H1 (cell line): Measurements from ENCODE around the gene ADGRL3. TPM values are rescaled to one million over a fixed set of nuclear protein-coding genes. Genes with fewer than 3 reads are reported as not detected.

Experiments used
- CTCF ChIA-PET: fragments of 300-600 bp; sonication (Branson Sonifier 250); formaldehyde crosslinking; loops from one replicate; lab custom pipeline; 2021; ENCODE audit not compliant: partially characterized antibody; lab: Charles Lee
- POLR2A ChIA-PET: fragments of 300-600 bp; sonication (Branson Sonifier 250); formaldehyde crosslinking; loops from one replicate; lab custom pipeline; 2021; ENCODE audit warnings: inconsistent platforms; ENCODE audit not compliant: partially characterized antibody; lab: Charles Lee
- DNase-seq, 2 experiments: peaks; one replicate each; pipeline versions ENCODE4 v3.0.0 to v3.0.0-alpha.2; 2010 to 2022; ENCODE audit warnings: low spot score in 2 of 2, low read depth in 1 of 2, mixed read lengths in 1 of 2
- FAIRE-seq: peaks from 2 replicates; lab custom pipeline; 2011; peaks lifted over from hg19 to GRCh38; lab: Jason Lieb, UNC
- H2AFZ ChIP-seq: 2 replicates; pipeline ENCODE4 v1.8.1; 2012; ENCODE audit warnings: low read length, inconsistent platforms
- H2AK5ac ChIP-seq: 2 replicates; pipeline ENCODE4 v1.6.1; 2013; ENCODE audit warnings: low read depth, low read length
- H2BK120ac ChIP-seq: replicated peaks from 2 replicates; pipeline ENCODE3; 2013; ENCODE audit warnings: low read depth, low read length, inconsistent platforms
- H2BK12ac ChIP-seq: 2 replicates; pipeline ENCODE4 v1.6.1; 2013; ENCODE audit warnings: low read depth, low read length
- H2BK15ac ChIP-seq: 2 replicates; pipeline ENCODE4 v1.6.1; 2013; ENCODE audit warnings: low read length
- H2BK20ac ChIP-seq: 2 replicates; pipeline ENCODE4 v1.6.1; 2013; ENCODE audit warnings: low read length
- H2BK5ac ChIP-seq: 2 replicates; pipeline ENCODE4 v1.6.1; 2013; ENCODE audit warnings: low read depth, low read length
- H3K14ac ChIP-seq: 2 replicates; pipeline ENCODE4 v1.6.1; 2013; ENCODE audit warnings: inconsistent platforms; ENCODE audit not compliant: insufficient read length
- H3K18ac ChIP-seq: 2 replicates; pipeline ENCODE4 v1.6.1; 2013; ENCODE audit warnings: low read length; ENCODE audit errors: extremely low read depth
- H3K23ac ChIP-seq: 2 replicates; pipeline ENCODE4 v1.6.1; 2013; ENCODE audit warnings: inconsistent platforms; ENCODE audit not compliant: insufficient read length
- H3K23me2 ChIP-seq: 2 replicates; pipeline ENCODE4 v1.6.1; 2013; ENCODE audit warnings: low read depth, low read length
- H3K27ac ChIP-seq: 2 replicates; pipeline ENCODE4 v1.6.1; 2011; ENCODE audit warnings: low read depth, low read length, inconsistent platforms
- H3K27me3 ChIP-seq, 4 experiments: replicated peaks in 1 of 4; 1 replicate in 1 of 4; 2 replicates in 3 of 4; pipeline versions ENCODE4 v1.6.1 to v1.8.1; 2011 to 2013; ENCODE audit warnings: low read length in 3 of 4, mild to moderate bottlenecking in 3 of 4, inconsistent platforms in 2 of 4, mixed read lengths in 2 of 4, moderate library complexity in 1 of 4; ENCODE audit not compliant: control insufficient read depth in 3 of 4, insufficient read depth in 3 of 4; ENCODE audit errors: extremely low read depth in 1 of 4
- H3K36me3 ChIP-seq, 4 experiments: 2 replicates each; pipeline versions ENCODE4 v1.6.1 to v1.8.1; 2011 to 2013; ENCODE audit warnings: mild to moderate bottlenecking in 4 of 4, low read length in 3 of 4, moderate library complexity in 2 of 4, control low read depth in 1 of 4, inconsistent platforms in 1 of 4; ENCODE audit not compliant: insufficient read depth in 4 of 4, control insufficient read depth in 2 of 4
- H3K4ac ChIP-seq: replicated peaks from 2 replicates; pipeline ENCODE3; 2013; ENCODE audit warnings: low read length, low read depth, mixed read lengths, inconsistent platforms; ENCODE audit not compliant: insufficient read length
- H3K4me1 ChIP-seq, 4 experiments: replicated peaks in 1 of 4; 1 replicate in 1 of 4; 2 replicates in 3 of 4; pipeline versions ENCODE4 v1.6.1 to v1.8.1; 2011 to 2013; ENCODE audit warnings: low read length in 3 of 4, inconsistent platforms in 2 of 4, mixed read lengths in 1 of 4; ENCODE audit not compliant: insufficient read depth in 4 of 4, control insufficient read depth in 3 of 4
- H3K4me2 ChIP-seq, 2 experiments: 2 replicates each; pipeline versions ENCODE4 v1.6.1 to v1.8.1; 2011 to 2013; ENCODE audit warnings: low read depth in 2 of 2, low read length in 2 of 2, control low read depth in 1 of 2, inconsistent platforms in 1 of 2, mild to moderate bottlenecking in 1 of 2; ENCODE audit not compliant: insufficient read depth in 1 of 2
- H3K4me3 ChIP-seq, 4 experiments: fragments of 200-600, 300-600 bp in 1 of 4; sonication (generic), shearing (Covaris generic), sonication (Bioruptor Twin) in 1 of 4; 2 replicates each; pipeline versions ENCODE4 v1.5.1 to v1.8.1; 2011 to 2016; ENCODE audit warnings: low read length in 4 of 4, low read depth in 3 of 4, control low read depth in 2 of 4, inconsistent platforms in 2 of 4, mild to moderate bottlenecking in 2 of 4, mixed read lengths in 1 of 4, moderate library complexity in 1 of 4; ENCODE audit not compliant: insufficient read depth in 2 of 4; ENCODE audit errors: extremely low read depth in 1 of 4
- H3K56ac ChIP-seq: replicated peaks from 2 replicates; pipeline ENCODE3; 2013; ENCODE audit warnings: low read depth, mild to moderate bottlenecking, mixed read lengths, low read length, inconsistent platforms; ENCODE audit not compliant: insufficient read length
- H3K79me1 ChIP-seq: 2 replicates; pipeline ENCODE4 v1.6.1; 2013; ENCODE audit warnings: low read depth, low read length, control low read depth
- H3K79me2 ChIP-seq, 2 experiments: 2 replicates each; pipeline versions ENCODE4 v1.6.1 to v1.8.1; 2012 to 2013; ENCODE audit warnings: low read length in 2 of 2, mild to moderate bottlenecking in 2 of 2, inconsistent platforms in 1 of 2; ENCODE audit not compliant: insufficient read depth in 2 of 2, control insufficient read depth in 1 of 2
- H3K9ac ChIP-seq, 4 experiments: replicated peaks in 1 of 4; 1 replicate in 1 of 4; 2 replicates in 3 of 4; pipeline versions ENCODE4 v1.6.1 to v1.8.1; 2011 to 2013; ENCODE audit warnings: low read depth in 3 of 4, low read length in 3 of 4, control low read depth in 2 of 4, mild to moderate bottlenecking in 2 of 4, moderate library complexity in 2 of 4, inconsistent platforms in 1 of 4; ENCODE audit errors: extremely low read depth in 1 of 4
- H3K9me3 ChIP-seq, 2 experiments: 2 replicates each; pipeline versions ENCODE4 v1.6.1 to v1.8.1; 2012 to 2013; ENCODE audit warnings: mild to moderate bottlenecking in 2 of 2, moderate library complexity in 2 of 2, control low read depth in 1 of 2, inconsistent platforms in 1 of 2, low read depth in 1 of 2, low read length in 1 of 2, mixed read lengths in 1 of 2; ENCODE audit not compliant: insufficient read depth in 2 of 2
- H4K20me1 ChIP-seq, 2 experiments: replicated peaks in 1 of 2; 2 replicates each; pipeline versions ENCODE3 to v1.8.1; 2011 to 2013; ENCODE audit warnings: inconsistent platforms in 2 of 2, low read length in 2 of 2, mild to moderate bottlenecking in 1 of 2; ENCODE audit not compliant: insufficient read depth in 2 of 2, control insufficient read depth in 1 of 2
- H4K5ac ChIP-seq: 2 replicates; pipeline ENCODE4 v1.6.1; 2013; ENCODE audit warnings: low read length, low read depth, mixed read lengths, inconsistent platforms; ENCODE audit not compliant: insufficient read length
- H4K8ac ChIP-seq: 2 replicates; pipeline ENCODE4 v1.8.0; 2013; ENCODE audit warnings: mild to moderate bottlenecking, moderate library complexity, low read length, inconsistent platforms; ENCODE audit not compliant: insufficient read depth; ENCODE audit errors: extremely low read depth
- H4K91ac ChIP-seq: replicated peaks from 2 replicates; pipeline ENCODE3; 2013; ENCODE audit warnings: low read length, mixed read lengths, inconsistent platforms; ENCODE audit not compliant: insufficient read length
- BCL11A ChIP-seq, 2 experiments: IDR thresholded peaks; one replicate each; pipeline ENCODE4 v1.6.1; 2011; ENCODE audit warnings: low read depth in 2 of 2, low read length in 2 of 2, mild to moderate bottlenecking in 2 of 2
- CBX8 ChIP-seq: fragments of 300-800, 300-1000 bp; sonication (generic); IDR thresholded peaks from 2 replicates; pipeline ENCODE4 v1.7.1; 2016; ENCODE audit warnings: low read depth, low read length, borderline replicate concordance
- E2F6 ChIP-seq: IDR thresholded peaks from 2 replicates; pipeline ENCODE4 v1.6.1; 2012; ENCODE audit warnings: inconsistent platforms
- EZH2 ChIP-seq: fragments of 200-600 bp; sonication (generic); IDR thresholded peaks from 2 replicates; pipeline ENCODE4 v1.7.1; 2012; ENCODE audit warnings: low read depth, mild to moderate bottlenecking, moderate library complexity, low read length, inconsistent platforms; ENCODE audit not compliant: severe bottlenecking
- GABPA ChIP-seq: IDR thresholded peaks from 2 replicates; pipeline ENCODE4 v1.6.1; 2011; ENCODE audit warnings: mild to moderate bottlenecking, low read length, moderate library complexity, borderline replicate concordance; ENCODE audit not compliant: insufficient read depth
- HDAC6 ChIP-seq: IDR thresholded peaks from one replicate; pipeline ENCODE4 v1.7.1; 2012; ENCODE audit warnings: low read depth, mild to moderate bottlenecking, inconsistent platforms, low read length, moderate library complexity
- KDM5A ChIP-seq: fragments of 200-600 bp; IDR thresholded peaks from 2 replicates; pipeline ENCODE4 v1.7.1; 2012; ENCODE audit warnings: mild to moderate bottlenecking, low read length, inconsistent platforms, mixed read lengths
- SIN3A ChIP-seq, 2 experiments: IDR thresholded peaks in 1 of 2; conservative IDR thresholded peaks in 1 of 2; 2 replicates each; pipeline ENCODE4 v1.6.1; 2011 to 2012; ENCODE audit warnings: low read length in 2 of 2, improper control_type of control experiment in 1 of 2, low read depth in 1 of 2, mild to moderate bottlenecking in 1 of 2
- SRF ChIP-seq: IDR thresholded peaks from 2 replicates; pipeline ENCODE4 v1.6.1; 2011; ENCODE audit warnings: mild to moderate bottlenecking, low read depth, low read length, moderate library complexity
- TAF1 ChIP-seq: IDR thresholded peaks from 2 replicates; pipeline ENCODE4 v1.6.1; 2011; ENCODE audit warnings: mild to moderate bottlenecking, low read depth, low read length
- TBP ChIP-seq: IDR thresholded peaks from 2 replicates; pipeline ENCODE4 v1.6.1; 2011; ENCODE audit warnings: low read depth, low read length, improper control_type of control experiment
- ZNF274 ChIP-seq: IDR thresholded peaks from 2 replicates; pipeline ENCODE4 v1.7.0; 2012; ENCODE audit warnings: low read length, borderline replicate concordance; ENCODE audit errors: extremely low read depth
- WGBS, 2 experiments: shearing (Covaris generic) in 1 of 2; methylation state at CpG; one replicate each; pipeline versions ENCODE4 v1.1.6 to v1.1.7; 2013 to 2015; ENCODE audit warnings: low lambda C conversion rate in 2 of 2, mixed read lengths in 2 of 2, inconsistent platforms in 1 of 2, low coverage in 1 of 2, missing lambda C conversion rate in 1 of 2; ENCODE audit not compliant: insufficient replicate concordance in 2 of 2, insufficient coverage in 1 of 2, insufficient read length in 1 of 2; ENCODE audit errors: extremely low coverage in 1 of 2, missing lambda C conversion rate in 1 of 2; 5-methylcytosine and 5-hydroxymethylcytosine counted together
- polyA plus RNA-seq, 7 experiments: library from polyadenylated mRNA; depleted of rRNA in 3 of 7; stranded (reverse) in 5 of 7; unstranded in 2 of 7; fragments of >200 nt in 5 of 7; fragments of 200-250 nt in 2 of 7; gene quantifications; 1 replicate in 5 of 7; 2 replicates in 1 of 7; 4 replicates in 1 of 7; pipeline versions ENCODE4 v1.2.1 to v1.2.3, GENCODE V29; 2011 to 2013; ENCODE audit warnings: missing spikeins in 2 of 7, mixed read lengths in 2 of 7
- total RNA-seq: library from RNA; stranded (reverse); fragmentation: NEBNext Ultra II Directional; extraction: Animal tissue kit (Norgen Biotek cat#: 25700); gene quantifications from 2 replicates; pipeline ENCODE4 v1.2.1, GENCODE V29; 2021

ADGRL3 gene
- total and polyA plus RNA-seq, 2 of the 8 experiments (the other 6 are each of a cell fraction or from before 2014, with no cell fraction given) = 6.6 to 13.0 TPM

- no peaks in the 10 kb centered on the region for H3K23me2 ChIP-seq
- H4K91ac ChIP-seq = no peak overlapping the region
- H2BK20ac ChIP-seq = no peak overlapping the region
- no peak overlapping the region for H3K23ac ChIP-seq
- FAIRE-seq (no peak), DNase-seq (no peak)
- no peaks in the 10 kb centered on the region for H3K9me3 ChIP-seq
- H2BK15ac ChIP-seq = no peak overlapping the region
- no peaks in the 10 kb centered on the region; the same call in 1 of the 2 replicates for H3K79me1 ChIP-seq
- H3K4me2 ChIP-seq = no peak overlapping the region
- H3K79me2 ChIP-seq = no peaks in the 10 kb centered on the region
- H4K20me1 ChIP-seq = no peaks in the 10 kb centered on the region
- H4K5ac ChIP-seq = no peak overlapping the region
- H2AK5ac ChIP-seq = no peak overlapping the region
- no peak overlapping the region for H2AFZ ChIP-seq
- no peak overlapping the region for H3K56ac ChIP-seq
- peaks cover 0 to 22% (median 8%) of the 10 kb centered on the region in 4 experiments; a peak in 2 of 7 replicates for H3K4me1 ChIP-seq
- no peak overlapping the region for H2BK12ac ChIP-seq
- POLR2A ChIA-PET = no interaction called here
- H2BK120ac ChIP-seq = no peak overlapping the region
- no peak overlapping the region for H3K18ac ChIP-seq
- CTCF ChIA-PET = no interaction called here
- no peaks in the 10 kb centered on the region; a peak in 1 of 8 replicates for H3K36me3 ChIP-seq
- H3K14ac ChIP-seq = no peak overlapping the region
- TF ChIP-seq E2F6 = no peak
- TF ChIP-seq CBX8 = no peak
- no peak for TF ChIP-seq ZNF274
- no peak for TF ChIP-seq HDAC6
- TF ChIP-seq TAF1 = no peak
- TF ChIP-seq TBP = no peak
- no peak for TF ChIP-seq SIN3A (conservative IDR thresholded peaks at IDR 0.05 in 1 of 2, IDR thresholded peaks at IDR 0.05 in 1 of 2; ENCODE audit: low read depth in 1 of 2, low read length in 2 of 2)
- TF ChIP-seq KDM5A = no peak
- TF ChIP-seq SRF = no peak
- TF ChIP-seq EZH2 = no peak
- TF ChIP-seq BCL11A (IDR thresholded peaks at IDR 0.05; ENCODE audit: low read depth in 2 of 2, low read length in 2 of 2) = no peak
- no peak for TF ChIP-seq GABPA
- no peak overlapping the region for H4K8ac ChIP-seq
- H3K4me3 ChIP-seq = no peak overlapping the region
- H2BK5ac ChIP-seq = no peak overlapping the region
- H3K27me3 ChIP-seq = no peaks in the 10 kb centered on the region
- H3K4ac ChIP-seq = no peak overlapping the region
- H3K27ac ChIP-seq = no peak overlapping the region
- 83% methylated on average over 4 of the region's 4 CpGs; no CpG with 5 or more reads in 1 of the 2 experiments for whole genome bisulfite sequencing, 2 experiments
- no peak overlapping the region for H3K9ac ChIP-seq
These were observed 708.9 kb downstream of the ADGRL3 start for GRCh38 chr4:61909031-61909430.
